Prostate gland (tissue), 2 donors: ENCODE data around the gene STRN4.

ENCODE experiments used
- CTCF ChIP-seq, 4 experiments: fragments of 200-600 bp in 2 of 4; fragments of 450-650 bp in 2 of 4; sonication (generic) in 2 of 4; IDR thresholded peaks; 1 replicate in 3 of 4; 2 replicates in 1 of 4; pipeline ENCODE4 v1.5.1; 2016 to 2019; ENCODE audit warnings: antibody characterized with exemption in 4 of 4, mild to moderate bottlenecking in 2 of 4, moderate library complexity in 2 of 4
- POLR2AphosphoS5 ChIP-seq: sonication (generic); formaldehyde crosslinking; IDR thresholded peaks from one replicate; pipeline ENCODE4 v1.6.1; 2017; ENCODE audit warnings: antibody characterized with exemption

- no peak for TF ChIP-seq CTCF (IDR thresholded peaks at IDR 0.05)
- TF ChIP-seq POLR2AphosphoS5: no peak
These were observed 31.0 kb upstream of the STRN4 start for GRCh38 chr19:46776927-46777911.
